Stimulated activated CD8-positive, alpha-beta memory T cell treated with anti-CD3 and anti-CD28 coated beads, Interleukin-15, amount 100 ng/mL, for 48 hours (primary cell): Measurements from ENCODE around the gene CCL28.
"Not testable (repeated sequence)": the region's sequence is repeated elsewhere in the genome, so short reads cannot be mapped to it uniquely, and the experiment has no call there.

ENCODE experiments used
- DNase-seq, 2 donors: peaks; one replicate each; pipeline ENCODE4 v3.0.0-alpha.2; 2020; ENCODE audit warnings: low read depth in 2 of 2

CCL28 gene, protein sequence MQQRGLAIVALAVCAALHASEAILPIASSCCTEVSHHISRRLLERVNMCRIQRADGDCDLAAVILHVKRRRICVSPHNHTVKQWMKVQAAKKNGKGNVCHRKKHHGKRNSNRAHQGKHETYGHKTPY

DNA sequence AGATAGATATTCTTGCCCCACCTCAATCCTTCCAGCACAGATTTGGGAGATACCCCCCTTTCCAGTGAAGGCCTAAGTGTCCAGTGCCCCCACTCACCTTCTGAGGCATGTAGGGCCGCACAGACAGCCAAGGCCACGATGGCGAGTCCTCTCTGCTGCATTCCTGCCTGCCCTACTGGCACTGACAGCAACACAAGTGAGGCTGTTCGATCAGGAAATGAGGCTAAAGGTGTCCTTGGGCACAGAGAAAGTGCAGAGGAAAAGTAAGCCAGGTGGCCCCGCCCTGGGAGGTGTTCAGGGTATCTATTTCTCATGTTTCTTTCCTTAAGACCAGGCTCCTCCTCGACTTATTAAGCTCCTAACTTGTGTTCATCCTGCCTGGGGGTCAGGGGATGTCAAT, at the start of gene CCL28:
Gene CCL28 (minus strand): TSS at position 236 of the 400 bp plus-strand sequence. CDS start 75 bp downstream, at position 161.
- no peak for DNase-seq

DNA sequence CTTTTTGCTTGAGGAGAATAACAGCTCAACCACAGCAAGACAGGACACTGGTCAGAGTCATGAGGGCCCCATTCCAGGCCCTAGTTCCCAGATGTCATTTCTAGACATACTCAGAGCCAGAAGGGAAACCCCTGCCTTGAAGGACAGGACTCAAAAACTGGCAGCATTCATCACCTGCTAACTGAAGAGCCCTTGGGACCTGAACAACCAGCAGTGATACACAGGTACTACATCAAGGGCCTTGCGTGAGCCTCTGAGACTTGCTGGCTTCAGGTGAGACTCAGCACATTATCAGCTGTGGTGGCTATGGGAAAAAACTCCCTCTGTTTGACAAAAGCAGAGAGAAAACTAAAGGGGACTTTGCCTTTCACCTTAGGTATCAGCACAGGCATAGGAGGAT, 48.9 kb upstream of the CCL28 start:
- no peak for DNase-seq

GRCh38 chr5:43456556-43456955, 44.4 kb upstream of the CCL28 start:
- DNase-seq: no peak

GRCh38 chr5:43441575-43441974, 29.4 kb upstream of the CCL28 start:
- not testable (repeated sequence) for DNase-seq

GRCh38 chr5:43437062-43437660, 25.0 kb upstream of the CCL28 start:
- DNase-seq: no peak

DNA sequence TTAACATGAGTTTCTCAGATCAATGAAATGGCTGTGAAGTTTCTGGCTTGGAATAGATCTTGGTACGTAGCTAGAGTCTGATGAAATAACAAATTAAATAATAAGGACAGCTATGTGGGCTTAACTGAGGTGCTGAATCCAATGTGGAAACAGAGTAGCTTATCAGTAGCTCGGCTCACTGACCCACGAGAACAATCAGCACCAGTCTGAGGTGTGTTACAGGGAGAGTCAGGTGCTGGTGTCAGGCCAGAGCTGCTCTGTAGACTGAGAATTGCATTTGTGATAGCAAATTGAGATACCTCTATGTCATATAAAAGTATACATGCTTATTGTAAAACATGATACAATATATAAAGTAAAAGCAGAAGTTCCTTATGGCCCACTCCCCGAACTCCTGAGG, 21.2 kb upstream of the CCL28 start:
- DNase-seq: no peak

DNA sequence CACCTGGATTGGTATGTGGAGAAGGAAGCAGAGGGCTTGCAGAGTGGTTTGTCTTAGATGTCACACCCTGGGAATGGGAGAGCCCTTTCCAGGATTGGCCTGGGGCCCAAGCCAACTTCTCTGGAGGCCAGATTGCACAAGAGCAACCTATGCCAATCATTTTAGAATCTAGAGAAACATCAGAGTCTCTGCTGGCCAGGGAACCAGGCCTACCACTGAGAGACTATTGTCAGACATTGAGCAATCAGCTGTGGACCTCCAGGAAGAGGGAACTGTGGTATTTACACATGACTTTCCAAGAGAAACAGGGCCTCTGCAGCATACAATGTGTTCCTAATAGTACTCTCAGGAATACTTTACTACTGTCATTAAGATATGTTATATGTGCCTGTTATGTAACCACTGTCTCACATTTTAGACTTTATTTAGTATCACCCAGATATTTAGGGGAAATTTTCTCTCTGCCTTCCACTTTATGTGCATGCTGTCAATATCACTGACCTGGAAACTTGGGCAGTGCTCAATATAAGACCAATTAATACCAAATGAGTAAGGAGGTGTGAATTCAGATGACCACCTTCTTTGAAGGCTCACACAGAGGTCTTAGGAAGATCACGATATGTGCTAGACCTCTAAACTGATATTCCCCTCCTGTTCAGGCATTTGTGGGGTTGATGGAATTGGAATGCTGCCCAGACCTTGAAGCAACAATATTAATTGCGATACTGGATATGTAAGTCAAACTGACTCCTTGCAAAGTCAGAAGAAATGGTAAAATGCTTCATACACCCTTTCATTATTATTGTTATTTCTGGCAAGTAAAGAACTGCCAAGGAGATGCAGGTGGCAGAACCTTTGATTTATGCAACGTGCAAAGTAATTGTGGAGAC, 20.5 kb upstream of the CCL28 start:
- no peak for DNase-seq

DNA sequence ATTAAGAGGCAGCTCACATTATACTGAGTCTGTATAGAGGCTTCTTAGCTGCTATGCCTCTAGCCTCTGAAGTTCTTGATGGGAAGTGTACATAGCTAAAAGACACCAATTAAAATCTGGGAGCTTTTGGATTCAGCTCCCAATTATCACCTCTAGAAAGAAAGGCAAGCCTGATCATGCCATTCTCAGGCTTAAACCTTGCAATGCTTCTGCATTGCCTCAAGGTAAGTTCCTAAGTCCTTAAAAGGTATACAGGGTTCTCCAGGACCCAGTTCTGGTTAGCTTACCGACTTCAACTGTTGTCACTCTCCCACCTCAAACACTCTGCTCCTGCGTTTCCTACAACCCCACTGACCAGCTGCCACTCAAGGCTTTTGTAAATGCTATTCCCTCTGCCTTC, 17.5 kb upstream of the CCL28 start:
- no peak for DNase-seq

GRCh38 chr5:43429016-43429415, 16.8 kb upstream of the CCL28 start:
- no peak for DNase-seq

DNA sequence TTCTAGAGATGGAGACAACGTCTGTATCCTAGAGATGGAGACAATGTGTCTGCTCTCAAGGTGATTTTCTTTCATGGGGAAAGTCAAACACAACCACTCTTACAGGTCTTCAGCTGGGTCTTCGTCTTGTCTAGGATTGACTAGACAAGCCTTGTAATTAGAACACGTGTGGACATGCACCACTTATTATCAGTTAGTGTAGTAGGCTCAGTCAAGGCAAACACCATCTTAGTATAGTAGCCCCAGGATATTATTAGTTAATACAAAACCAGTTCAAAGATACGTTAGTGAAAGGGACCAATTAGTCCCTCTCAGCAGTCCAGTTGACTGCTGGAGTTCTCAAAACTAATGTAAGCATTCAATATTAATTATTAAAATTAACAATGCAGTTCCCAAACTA, 15.1 kb upstream of the CCL28 start:
- no peak for DNase-seq

DNA sequence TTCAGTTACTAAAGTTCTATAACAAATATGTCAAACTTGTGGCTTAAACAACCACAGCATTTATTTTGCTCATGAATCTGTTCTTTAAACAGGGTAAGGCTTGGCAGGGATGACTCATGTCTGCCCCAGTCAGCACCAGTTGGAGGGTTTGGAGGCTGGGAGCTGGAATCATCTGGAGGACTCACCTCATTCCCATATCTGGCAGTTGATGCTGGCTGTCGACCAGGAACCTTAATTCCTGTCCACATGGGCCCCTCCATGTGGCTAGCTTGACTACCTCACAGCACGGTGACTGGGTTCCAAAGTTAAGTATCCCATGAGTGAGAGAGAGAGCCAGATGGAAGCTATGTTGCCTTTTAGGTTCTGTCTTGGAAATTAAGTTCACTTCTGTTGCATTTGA, 13.8 kb upstream of the CCL28 start:
- no peak for DNase-seq

DNA sequence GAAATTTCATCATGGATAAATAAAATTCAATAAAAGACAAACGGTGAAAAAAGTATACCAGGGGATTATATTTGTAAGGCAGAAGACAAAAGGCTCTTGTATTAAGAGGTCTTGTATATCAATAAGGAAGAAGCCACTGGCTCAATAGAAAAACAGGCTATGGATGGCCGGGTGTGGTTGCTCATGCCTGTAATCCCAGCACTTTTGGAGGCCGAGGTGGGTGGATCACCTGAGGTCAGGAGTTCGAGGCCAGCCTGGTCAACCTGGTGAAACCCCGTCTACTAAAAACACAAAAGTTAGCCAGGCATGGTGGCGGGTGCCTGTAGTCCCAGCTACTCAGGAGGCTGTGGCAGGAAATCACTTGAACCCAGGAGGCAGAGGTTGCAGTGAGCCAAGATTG, 10.9 kb upstream of the CCL28 start:
- not testable (repeated sequence) for DNase-seq

DNA sequence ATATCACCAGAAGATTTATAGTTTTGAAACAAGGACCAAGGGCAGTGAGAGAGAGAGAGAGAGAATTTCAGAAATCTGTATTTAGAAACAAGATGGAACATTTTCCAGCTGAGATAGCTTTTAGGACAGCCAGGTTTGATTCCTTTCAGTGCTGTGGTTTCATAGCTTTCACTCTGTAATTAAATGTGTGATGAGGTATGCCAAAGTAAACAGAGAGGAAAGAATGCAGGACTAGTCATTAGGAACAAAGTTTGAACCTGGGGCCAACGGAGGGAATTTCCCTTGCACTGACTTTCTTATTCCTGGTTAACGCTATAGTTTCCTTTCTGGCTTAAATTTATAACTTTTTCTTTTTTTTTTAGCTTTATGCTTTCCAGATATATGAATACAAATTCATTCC, 10.0 kb upstream of the CCL28 start:
- no peak for DNase-seq

DNA sequence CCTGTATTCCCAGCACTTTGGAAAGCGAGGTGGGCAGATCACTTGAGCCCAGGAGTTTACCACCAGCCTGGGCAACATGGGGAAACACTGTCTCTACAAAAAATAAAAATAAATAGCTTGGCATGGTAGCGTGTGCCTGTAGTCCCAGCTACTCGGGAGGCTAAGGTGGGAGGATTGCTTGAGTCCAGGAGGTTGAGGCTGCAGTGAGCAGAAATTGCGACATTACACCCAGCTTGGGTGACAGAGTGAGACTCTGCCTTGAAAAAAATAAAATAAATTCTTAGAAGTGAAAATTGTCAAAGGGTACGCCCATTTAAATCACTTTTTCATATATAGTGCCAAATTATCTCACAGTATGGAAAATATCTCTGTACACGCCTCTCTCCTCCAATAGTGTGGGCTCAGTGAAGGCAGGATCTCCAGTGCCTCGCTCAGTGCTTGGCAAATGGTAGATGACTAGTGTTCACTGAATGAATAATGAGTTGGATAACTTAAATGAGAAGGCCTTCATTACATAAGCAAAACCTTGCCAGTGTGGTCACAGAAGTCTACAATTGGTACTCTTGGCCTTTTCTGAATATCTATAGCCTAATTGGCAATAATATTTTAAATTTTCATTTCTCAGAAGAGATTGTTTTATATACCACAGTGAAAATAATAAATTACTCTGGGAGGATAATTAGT, 9.4 kb upstream of the CCL28 start:
- no peak for DNase-seq

GRCh38 chr5:43420241-43420640, 8.1 kb upstream of the CCL28 start:
- no peak for DNase-seq

- DNase-seq: no peak
Observed at GRCh38 chr5:43418561-43418960, 6.4 kb upstream of the CCL28 start.

- DNase-seq: no peak
Observed at GRCh38 chr5:43416803-43417394, 4.7 kb upstream of the CCL28 start.

GRCh38 chr5:43415935-43416802, 4.0 kb upstream of the CCL28 start:
- DNase-seq: no peak

DNA sequence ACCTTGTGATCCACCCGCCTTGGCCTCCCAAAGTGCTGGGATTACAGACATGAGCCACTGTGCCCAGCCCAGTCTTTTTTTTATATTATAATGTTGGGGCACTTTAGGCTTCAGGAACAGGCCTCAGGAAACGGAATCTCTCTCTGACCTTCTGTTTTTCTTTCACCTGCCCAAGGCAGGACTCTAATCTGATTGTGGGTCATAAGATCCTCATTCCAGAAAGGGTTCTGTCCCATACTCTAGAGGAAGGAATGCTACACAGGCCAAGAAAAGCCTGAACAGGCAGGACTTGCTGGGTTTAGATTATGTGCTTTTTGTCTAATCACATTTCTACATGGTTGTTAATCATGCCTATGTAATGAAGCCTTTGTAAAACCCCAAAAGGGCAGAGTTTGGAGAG, 1.8 kb upstream of the CCL28 start:
- DNase-seq: no peak

DNA sequence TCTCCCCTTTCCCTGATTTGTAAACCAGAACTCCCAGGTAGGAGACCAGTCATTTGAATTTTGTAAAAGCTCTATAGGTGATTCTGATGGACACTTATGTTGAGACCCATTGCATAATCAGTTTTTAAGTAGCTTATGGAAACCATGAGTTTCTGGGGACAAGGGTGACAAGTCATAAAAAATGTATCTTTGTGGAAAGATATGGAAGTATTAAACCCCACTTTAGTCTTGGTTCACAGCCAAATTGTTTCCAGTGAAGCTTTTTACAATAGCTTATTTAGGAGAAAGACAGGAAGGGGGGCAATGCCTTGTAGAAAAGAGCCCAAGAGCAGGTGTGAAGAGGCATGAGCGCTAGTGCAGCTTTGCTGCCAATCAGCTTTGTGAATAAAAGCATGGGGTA, 453 bp upstream of the CCL28 start:
- DNase-seq: no peak

DNA sequence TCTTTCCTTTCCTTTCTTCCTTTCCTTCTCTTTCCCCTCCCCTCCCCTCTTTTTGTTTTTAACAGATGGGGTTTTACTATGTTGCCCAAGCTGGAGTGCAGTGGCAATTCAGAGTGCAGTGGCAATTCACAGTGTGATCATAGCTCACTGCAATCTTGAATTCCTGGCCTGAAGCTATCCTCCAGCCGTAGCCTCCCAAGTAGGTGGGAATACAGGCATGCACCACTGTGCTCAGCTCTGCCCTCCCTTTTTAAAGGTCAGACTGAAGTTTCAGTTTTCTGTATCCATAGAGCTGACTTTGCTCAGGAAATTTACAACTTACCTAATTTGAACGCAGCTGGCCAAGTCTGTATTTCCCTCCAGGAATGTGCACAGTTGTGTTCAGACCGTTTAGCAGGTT, 696 bp downstream of the CCL28 start:
- no peak for DNase-seq
